Dermis microvascular lymphatic vessel endothelial cell (primary cell): ENCODE data around the gene DYNLRB1. TPM values are rescaled to one million over a fixed set of nuclear protein-coding genes. Genes with fewer than 3 reads are reported as not detected.
"Not testable (repeated sequence)": the region's sequence is repeated elsewhere in the genome, so short reads cannot be mapped to it uniquely, and the experiment has no call there.

Source experiments
- DNase-seq, 2 donors: peaks; one replicate each; pipeline versions ENCODE4 v3.0.0 to v3.0.0-alpha.2; 2010; ENCODE audit warnings: low read depth in 2 of 2
- total RNA-seq: library from RNA; depleted of rRNA; stranded (reverse); fragments of >200 nt; gene quantifications from 2 replicates; pipeline ENCODE4 v1.2.1, GENCODE V29; 2014

Gene DYNLRB1
- total RNA-seq, result 51.5 and 58.9 TPM in 2 replicates

- DNase-seq, result peak; percentile 94 to 98
These were observed at the start of gene DYNLRB1 for GRCh38 chr20:34516247-34517113. Gene DYNLRB1 (plus strand): TSS chr20:34516422. CDS start chr20:34516459, 37 bp downstream.

- DNase-seq, result no peak
These were observed 47.3 kb upstream of the DYNLRB1 start for GRCh38 chr20:34468951-34469350.

- DNase-seq, result peak in 1 of 2 donors; percentile 74
These were observed 43.8 kb upstream of the DYNLRB1 start for GRCh38 chr20:34472246-34472925.

- DNase-seq, result peak; percentile 23 to 55
These were observed 42.8 kb upstream of the DYNLRB1 start for GRCh38 chr20:34473262-34473883.

- peak in 1 of 2 donors; percentile 53 for DNase-seq
These were observed 40.1 kb upstream of the DYNLRB1 start for GRCh38 chr20:34475979-34476736.

- no peak for DNase-seq
These were observed 36.6 kb upstream of the DYNLRB1 start for GRCh38 chr20:34479627-34480026.

- DNase-seq, result not testable (repeated sequence)
These were observed 34.1 kb upstream of the DYNLRB1 start for GRCh38 chr20:34482154-34482553.

GRCh38 chr20:34483585-34484220, 32.5 kb upstream of the DYNLRB1 start:
- not testable (repeated sequence) for DNase-seq

GRCh38 chr20:34485068-34485634, 31.1 kb upstream of the DYNLRB1 start:
- no peak for DNase-seq

- DNase-seq, result no peak
These were observed 24.8 kb upstream of the DYNLRB1 start for GRCh38 chr20:34491226-34491931.

GRCh38 chr20:34491932-34492509, 24.2 kb upstream of the DYNLRB1 start:
- no peak for DNase-seq

- DNase-seq, result peak in 1 of 2 donors; percentile 26
These were observed 22.6 kb upstream of the DYNLRB1 start for GRCh38 chr20:34493646-34494045.

GRCh38 chr20:34495307-34495706, 20.9 kb upstream of the DYNLRB1 start:
- no peak for DNase-seq

GRCh38 chr20:34495916-34496315, 20.3 kb upstream of the DYNLRB1 start:
- no peak for DNase-seq

GRCh38 chr20:34497596-34497995, 18.6 kb upstream of the DYNLRB1 start:
- DNase-seq, result not testable (repeated sequence)

GRCh38 chr20:34500823-34501222, 15.4 kb upstream of the DYNLRB1 start:
- no peak for DNase-seq

- peak in 1 of 2 donors; percentile 23 for DNase-seq
These were observed 9.7 kb upstream of the DYNLRB1 start for GRCh38 chr20:34506480-34506879.

- DNase-seq, result no peak
These were observed 8.4 kb upstream of the DYNLRB1 start for GRCh38 chr20:34507702-34508413.

GRCh38 chr20:34510575-34510974, 5.6 kb upstream of the DYNLRB1 start:
- DNase-seq, result no peak
